Measurements from ENCODE around the gene PXDN. TPM values are rescaled to one million over a fixed set of nuclear protein-coding genes. Genes with fewer than 3 reads are reported as not detected.
"Not testable (repeated sequence)": the region's sequence is repeated elsewhere in the genome, so short reads cannot be mapped to it uniquely, and the experiment has no call there.

The PXDN gene
- total and polyA plus RNA-seq, 2 of the 13 experiments (the other 11 are each of a cell fraction or from before 2014, with no cell fraction given), result not detected

GRCh38 chr2:1736045-1736444, 8.3 kb downstream of the PXDN start (continued):
- TF ChIP-seq THAP9 (CRISPR knock-in tag; IDR thresholded peaks at IDR 0.05; ENCODE audit: borderline replicate concordance), result no peak
- TF ChIP-seq ZNF569 (CRISPR knock-in tag; IDR thresholded peaks at IDR 0.05; ENCODE audit: borderline replicate concordance), result no peak
- TF ChIP-seq, protein P1, sequence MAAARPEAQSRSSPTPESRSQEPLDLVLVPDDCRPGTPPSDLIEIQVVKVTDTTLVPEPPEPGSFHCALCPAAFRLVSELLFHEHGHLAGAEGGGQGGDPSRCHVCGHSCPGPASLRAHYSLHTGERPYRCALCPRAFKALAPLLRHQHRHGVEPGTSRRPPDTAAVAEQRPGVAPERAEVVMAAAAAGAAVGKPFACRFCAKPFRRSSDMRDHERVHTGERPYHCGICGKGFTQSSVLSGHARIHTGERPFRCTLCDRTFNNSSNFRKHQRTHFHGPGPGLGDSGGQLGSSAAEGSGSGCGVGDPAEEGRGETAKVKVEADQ (CRISPR knock-in tag; IDR thresholded peaks at IDR 0.05; ENCODE audit: borderline replicate concordance), result no peak

DNA sequence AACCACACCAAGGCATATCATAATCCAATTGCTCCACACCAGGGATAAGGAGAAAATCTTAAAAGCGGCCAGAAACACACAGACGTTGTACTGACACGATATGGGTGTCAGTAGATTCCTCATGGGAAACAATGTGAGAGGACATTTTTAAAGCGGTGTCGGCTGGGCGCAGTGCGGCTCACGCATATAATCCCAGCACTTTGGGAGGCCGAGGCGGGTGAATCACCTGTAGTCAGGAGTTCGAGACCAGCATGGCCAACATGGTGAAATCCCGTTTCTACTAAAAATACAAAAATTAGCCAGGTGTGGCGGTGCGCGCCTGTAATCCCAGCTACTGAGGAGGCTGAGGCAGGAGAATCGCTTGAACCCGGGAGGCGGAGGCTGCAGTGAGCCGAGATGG, 11.0 kb downstream of the PXDN start:
- CTCF ChIA-PET (ENCODE audit: low intra/inter-chr PET ratio, low total read pairs); in situ Hi-C loops (cut with HindIII; ENCODE audit: extremely low pct_ligation_motif_present, low pct_unique_long_range_greater_than_20kb); H3K4me2 ChIP-seq (ENCODE audit: low read depth, low read length); H3K9ac ChIP-seq (ENCODE audit: insufficient read depth, low read depth, low read length); H4K20me1 ChIP-seq (ENCODE audit: insufficient read depth, low read length); intact Hi-C loops (cut with micrococcal nuclease; ENCODE audit: unreplicated experiment); ATAC-seq; H3K4me3 ChIP-seq (replicated peaks in 1 of 3; ENCODE audit: insufficient read depth in 1 of 3, low read depth in 2 of 3, low read length in 3 of 3); BruUV-seq (replicated peaks); H3K27ac ChIP-seq (ENCODE audit: extremely low read length, insufficient read depth, low read length); FAIRE-seq; POLR2A ChIA-PET; DNase-seq (ENCODE audit: low spot score); H2AFZ ChIP-seq (ENCODE audit: low read length); H3K36me3 ChIP-seq (replicated peaks in 1 of 2; ENCODE audit: control insufficient read depth in 1 of 2, insufficient read depth in 2 of 2, low read length in 2 of 2); H3K4me1 ChIP-seq (ENCODE audit: insufficient read depth, low read length); H3K79me2 ChIP-seq (ENCODE audit: insufficient read depth, low read length); H3K9me3 ChIP-seq (ENCODE audit: low read length): not testable (repeated sequence)
- 44% methylated on average over 19 of the region's 19 CpGs for WGBS (ENCODE audit: low lambda C conversion rate)
- peaks cover 1 to 54% of the 10 kb centered on the region in 2 experiments; a peak in 4 of 5 replicates for H3K27me3 ChIP-seq (ENCODE audit: control insufficient read depth in 1 of 2, insufficient read depth in 2 of 2, low read length in 2 of 2)
